Endothelial cell (in vitro differentiated cells): ENCODE data around the gene ELMOD3. TPM values are rescaled to one million over a fixed set of nuclear protein-coding genes. Genes with fewer than 3 reads are reported as not detected.
"Not testable (repeated sequence)": the region's sequence is repeated elsewhere in the genome, so short reads cannot be mapped to it uniquely, and the experiment has no call there.

Experiments
- DNase-seq: peaks from one replicate; pipeline ENCODE4 v3.0.0; 2021; ENCODE audit warnings: low spot score
- H3K27ac Mint-ChIP-seq: one replicate; pipeline ENCODE4 v1.8.0; 2021; ENCODE audit warnings: mixed read lengths, inconsistent platforms; ENCODE audit not compliant: unreplicated experiment
- H3K27me3 Mint-ChIP-seq: one replicate; pipeline ENCODE4 v1.8.0; 2021; ENCODE audit warnings: mild to moderate bottlenecking, moderate library complexity, mixed read lengths, inconsistent platforms; ENCODE audit not compliant: unreplicated experiment
- H3K36me3 Mint-ChIP-seq: one replicate; pipeline ENCODE4 v1.8.0; 2021; ENCODE audit warnings: mild to moderate bottlenecking, low read depth, mixed read lengths, inconsistent platforms; ENCODE audit not compliant: unreplicated experiment
- H3K4me1 Mint-ChIP-seq: one replicate; pipeline ENCODE4 v1.8.0; 2021; ENCODE audit warnings: mild to moderate bottlenecking, mixed read lengths, inconsistent platforms; ENCODE audit not compliant: unreplicated experiment
- H3K4me3 Mint-ChIP-seq: one replicate; pipeline ENCODE4 v1.8.0; 2021; ENCODE audit warnings: mild to moderate bottlenecking, mixed read lengths, inconsistent platforms; ENCODE audit not compliant: unreplicated experiment
- H3K9me3 Mint-ChIP-seq: one replicate; pipeline ENCODE4 v1.8.0; 2021; ENCODE audit warnings: mixed read lengths, inconsistent platforms; ENCODE audit not compliant: unreplicated experiment
- CTCF ChIP-seq: fragments of 200-600 bp; sonication (generic); IDR thresholded peaks from one replicate; pipeline ENCODE4 v1.5.0; 2021; ENCODE audit warnings: antibody characterized with exemption; ENCODE audit not compliant: unreplicated experiment
- total RNA-seq: library from RNA; stranded (reverse); fragmentation: NEBNext Ultra II Directional; extraction: Animal tissue kit (Norgen Biotek cat#: 25700); gene quantifications from one replicate; pipeline ENCODE4 v1.2.1, GENCODE V29; 2021; ENCODE audit not compliant: unreplicated experiment

Gene ELMOD3
- total RNA-seq, 1 donor from 2014 or later: 15.9 TPM

GRCh38 chr2:85357736-85358135 lies 3.2 kb downstream of the ELMOD3 start:
- no peak overlapping the region for H3K27ac Mint-ChIP-seq

GRCh38 chr2:85362653-85363387 lies 8.3 kb downstream of the ELMOD3 start:
- not testable (repeated sequence) for DNase-seq, H3K9me3 Mint-ChIP-seq, H3K4me1 Mint-ChIP-seq, H3K4me3 Mint-ChIP-seq, H3K27me3 Mint-ChIP-seq, H3K27ac Mint-ChIP-seq
- peaks cover 15% of the 10 kb centered on the region for H3K36me3 Mint-ChIP-seq

More at GRCh38 chr2:85357736-85358135, 3.2 kb downstream of the ELMOD3 start:
- Mint-ChIP-seq H3K4me3 (peak overlapping the region; percentile 4), H3K4me1 (peaks cover 19% of the 10 kb centered on the region), H3K9me3 (no peaks in the 10 kb centered on the region), H3K27me3 (peaks cover 8% of the 10 kb centered on the region), H3K36me3 (peaks cover 8% of the 10 kb centered on the region)
- TF ChIP-seq CTCF: no peak
- no peak for DNase-seq

GRCh38 chr2:85367180-85367579 lies 12.6 kb downstream of the ELMOD3 start:
- Mint-ChIP-seq H3K9me3 (no peaks in the 10 kb centered on the region), H3K4me3 (no peak overlapping the region), H3K27me3 (no peaks in the 10 kb centered on the region), H3K36me3 (peaks cover 21% of the 10 kb centered on the region), H3K4me1 (no peaks in the 10 kb centered on the region), H3K27ac (no peak overlapping the region)
- DNase-seq: no peak
- no peak for TF ChIP-seq CTCF

DNA sequence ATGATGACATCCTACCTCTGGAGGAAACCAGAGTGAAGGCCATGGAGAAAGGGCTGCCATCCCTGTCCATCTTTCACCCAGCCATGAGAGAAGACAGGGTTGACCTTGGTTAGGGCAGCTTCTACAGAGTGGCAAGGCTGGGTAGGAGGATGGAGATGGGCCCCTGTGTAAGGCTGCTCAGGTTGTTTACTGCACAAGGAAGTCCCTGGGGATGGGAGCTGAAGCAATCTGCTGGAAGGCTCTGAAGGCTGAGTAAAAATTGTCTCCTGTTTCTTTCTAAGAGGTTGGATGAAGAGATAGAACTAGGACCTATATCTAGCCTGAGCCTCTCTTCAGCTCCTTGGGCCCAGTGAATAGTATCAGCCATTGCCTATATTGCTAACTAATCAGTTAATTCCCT lies 14.4 kb downstream of the ELMOD3 start:
- no peak overlapping the region for H3K27ac Mint-ChIP-seq
- H3K4me3 Mint-ChIP-seq: no peak overlapping the region
- H3K36me3 Mint-ChIP-seq: peaks cover 14% of the 10 kb centered on the region
- no peak for DNase-seq
- H3K4me1 Mint-ChIP-seq: no peaks in the 10 kb centered on the region
- no peak for TF ChIP-seq CTCF
- no peaks in the 10 kb centered on the region for H3K27me3 Mint-ChIP-seq
- no peaks in the 10 kb centered on the region for H3K9me3 Mint-ChIP-seq

GRCh38 chr2:85369500-85369899 lies 14.9 kb downstream of the ELMOD3 start:
- H3K36me3 Mint-ChIP-seq: peaks cover 16% of the 10 kb centered on the region
- TF ChIP-seq CTCF: no peak
- H3K4me1 Mint-ChIP-seq: no peaks in the 10 kb centered on the region
- H3K4me3 Mint-ChIP-seq: no peak overlapping the region
- no peak overlapping the region for H3K27ac Mint-ChIP-seq
- DNase-seq: no peak
- no peaks in the 10 kb centered on the region for H3K9me3 Mint-ChIP-seq
- H3K27me3 Mint-ChIP-seq: no peaks in the 10 kb centered on the region
